ENCODE data around the gene WDR81. TPM values are rescaled to one million over a fixed set of nuclear protein-coding genes. Genes with fewer than 3 reads are reported as not detected.

Gene WDR81
- total RNA-seq, 3 donors from 2014 or later = 17.3 to 27.3 (median 22.4) TPM

- DNase-seq = no peak
- Histone ChIP-seq H3K4me3 (no peak overlapping the region), H3K4me1 (ENCODE audit: low read depth) (peaks cover 8% of the 10 kb centered on the region), H3K9me3 (no peaks in the 10 kb centered on the region), H3K36me3 (ENCODE audit: low read depth) (no peaks in the 10 kb centered on the region)
- intact Hi-C loops (cut with DNase I, micrococcal nuclease) = no loop called here
- no peak for ATAC-seq
- TF ChIP-seq CTCF (IDR thresholded peaks at IDR 0.05) = no peak
These were observed 6.6 kb downstream of the WDR81 start for GRCh38 chr17:1731194-1731506.

GRCh38 chr17:1732241-1732832 lies 7.8 kb downstream of the WDR81 start:
- H3K4me1 ChIP-seq (ENCODE audit: low read depth) = peaks cover 3% of the 10 kb centered on the region
- peaks cover 1% of the 10 kb centered on the region for H3K36me3 ChIP-seq (ENCODE audit: low read depth)
- ATAC-seq (no peak), DNase-seq (no peak)
- no peaks in the 10 kb centered on the region for H3K9me3 ChIP-seq
- no peak for TF ChIP-seq CTCF (IDR thresholded peaks at IDR 0.05)
- intact Hi-C loops (cut with DNase I, micrococcal nuclease) = no loop called here
- H3K4me3 ChIP-seq = no peak overlapping the region

GRCh38 chr17:1732833-1733321 lies 8.4 kb downstream of the WDR81 start:
- Histone ChIP-seq H3K4me1 (ENCODE audit: low read depth) (peaks cover 3% of the 10 kb centered on the region), H3K9me3 (no peaks in the 10 kb centered on the region), H3K36me3 (ENCODE audit: low read depth) (peaks cover 2% of the 10 kb centered on the region), H3K4me3 (no peak overlapping the region)
- no peak for DNase-seq
- intact Hi-C loops (cut with DNase I, micrococcal nuclease) = no loop called here
- ATAC-seq = no peak
- TF ChIP-seq CTCF (IDR thresholded peaks at IDR 0.05) = no peak

- no peaks in the 10 kb centered on the region for H3K9me3 ChIP-seq
- H3K36me3 ChIP-seq (ENCODE audit: low read depth) = peaks cover 2% of the 10 kb centered on the region
- H3K4me3 ChIP-seq = no peak overlapping the region
- peaks cover 3% of the 10 kb centered on the region for H3K4me1 ChIP-seq (ENCODE audit: low read depth)
- DNase-seq = no peak
- intact Hi-C loops (cut with DNase I, micrococcal nuclease) = no loop called here
- TF ChIP-seq CTCF (IDR thresholded peaks at IDR 0.05) = no peak
- ATAC-seq = no peak
These were observed 9.3 kb downstream of the WDR81 start for GRCh38 chr17:1733759-1734158.

GRCh38 chr17:1735418-1735817 lies 10.9 kb downstream of the WDR81 start:
- intact Hi-C loops (cut with DNase I, micrococcal nuclease) = no loop called here
- Histone ChIP-seq H3K4me1 (ENCODE audit: low read depth) (peaks cover 3% of the 10 kb centered on the region), H3K9me3 (no peaks in the 10 kb centered on the region), H3K36me3 (ENCODE audit: low read depth) (peaks cover 2% of the 10 kb centered on the region), H3K4me3 (no peak overlapping the region)
- no peak for TF ChIP-seq CTCF (IDR thresholded peaks at IDR 0.05)
- ATAC-seq = no peak
- DNase-seq = no peak
